Psoas muscle (tissue), 8 donors: Measurements from ENCODE around the gene XPOT. TPM values are rescaled to one million over a fixed set of nuclear protein-coding genes. Genes with fewer than 3 reads are reported as not detected.

Experiments
- ATAC-seq, 4 donors: fragments of 200-7000 bp; cut with Tn5 transposase; one replicate each; pipeline ENCODE4 v1.9.1; 2020; ENCODE audit warnings: moderate library complexity in 3 of 4, mild to moderate bottlenecking in 2 of 4
- DNase-seq, 2 donors: peaks; one replicate each; pipeline ENCODE4 v3.0.0-alpha.2; 2020
- H3K27ac ChIP-seq: fragments of 200-600 bp; one replicate; pipeline ENCODE4 v1.8.0; 2022
- H3K27me3 ChIP-seq, 3 donors: fragments of 200-600 bp in 1 of 3; one replicate each; pipeline versions ENCODE4 v1.6.1 to v1.8.0; 2013 to 2022; ENCODE audit warnings: low read length in 2 of 3, mild to moderate bottlenecking in 2 of 3, moderate library complexity in 1 of 3; ENCODE audit not compliant: insufficient read depth in 3 of 3
- H3K36me3 ChIP-seq, 2 donors: fragments of 200-600 bp in 1 of 2; one replicate each; pipeline versions ENCODE4 v1.6.1 to v1.8.0; 2013 to 2022; ENCODE audit warnings: low read depth in 1 of 2, mild to moderate bottlenecking in 1 of 2, moderate library complexity in 1 of 2; ENCODE audit not compliant: insufficient read depth in 1 of 2
- H3K4me1 ChIP-seq: fragments of 200-600 bp; one replicate; pipeline ENCODE4 v1.8.0; 2022
- H3K4me3 ChIP-seq: fragments of 200-600 bp; one replicate; pipeline ENCODE4 v1.8.0; 2022; ENCODE audit warnings: mild to moderate bottlenecking
- H3K9me3 ChIP-seq: fragments of 200-600 bp; one replicate; pipeline ENCODE4 v1.8.0; 2022
- WGBS, 3 donors: extraction: QIAGEN DNeasy Blood & Tissue Kit; methylation state at CpG; one replicate each; pipeline versions ENCODE4 v1.1.6 to v1.1.7; 2013; 5-methylcytosine and 5-hydroxymethylcytosine counted together
- intact Hi-C, 2 donors: fragments of 100-400 bp; cut with DNase I; formaldehyde crosslinking; loops; one replicate each; pipeline versions ENCODE4 v1.11.0 to v1.14.2; 2022
- polyA plus RNA-seq, 3 donors: library from polyadenylated mRNA; stranded (reverse); fragments of 200-250 nt; gene quantifications; one replicate each; pipeline ENCODE4 v1.2.3, GENCODE V29; 2013
- total RNA-seq, 4 donors: library from RNA; stranded (reverse); fragmentation: NEBNext Ultra II Directional in 2 of 4; extraction: Animal tissue kit (Norgen Biotek cat#: 25700) in 2 of 4; gene quantifications; one replicate each; pipeline versions ENCODE4 v1.2.1 to v1.2.4, GENCODE V29; 2021 to 2023
- TF ChIP-seq, protein P1 (sequence below): fragments of 200-600 bp; IDR thresholded peaks from one replicate; pipeline ENCODE4 v1.8.0; 2022; ENCODE audit warnings: antibody characterized with exemption
- donor health status: healthy with polysubstance abuse.
- donor health status: DM: no; HTN: no; CAD: no; lungs with moderate emphysema.
- donor health status: Bipolar disorder and iron deficiency.
- donor health status: healthy.
- donor health status: DM: yes; HTN: yes; CAD: no.
- donor health status: DM: no; HTN: no; CAD: no.
- donor health status: DM: no; HTN: no; CAD: no.
- donor health status: DM: yes; HTN: yes; CAD: no.

Gene XPOT
- total and polyA plus RNA-seq, 7 donors: 17.1 to 48.7 (median 35.1) TPM

DNA sequence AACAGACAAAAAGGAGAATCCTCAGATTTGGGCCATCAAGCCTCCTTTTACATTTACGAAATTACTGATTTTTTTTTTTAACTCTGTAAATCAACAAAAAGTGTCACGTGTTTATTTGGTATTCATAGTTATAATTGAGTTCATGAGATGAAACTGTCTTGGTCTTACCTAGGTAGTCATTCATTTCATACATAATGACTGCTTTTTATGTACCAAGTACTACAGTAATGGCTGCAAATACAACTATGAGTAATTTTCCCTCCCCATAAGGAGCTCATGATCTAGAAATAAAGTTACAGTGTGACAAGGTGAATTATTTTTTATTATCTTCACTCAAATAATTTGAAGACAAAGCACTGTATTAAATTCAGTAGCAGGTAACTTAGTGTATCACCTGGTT lies 41.3 kb downstream of the XPOT start:
- Histone ChIP-seq H3K4me1 (peaks cover under 1% of the 10 kb centered on the region), H3K9me3 (no peaks in the 10 kb centered on the region), H3K4me3 (no peak overlapping the region), H3K27ac (no peak overlapping the region), H3K27me3 (no peaks in the 10 kb centered on the region), H3K36me3 (peaks cover 11 to 95% of the 10 kb centered on the region in 2 donors)
- intact Hi-C loops: no loop called here
- 94 to 96% (median 96%) methylated on average over 2 of the region's 2 CpGs for WGBS, 3 donors
- no peak for DNase-seq
- no peak for ATAC-seq
- TF ChIP-seq, protein P1, sequence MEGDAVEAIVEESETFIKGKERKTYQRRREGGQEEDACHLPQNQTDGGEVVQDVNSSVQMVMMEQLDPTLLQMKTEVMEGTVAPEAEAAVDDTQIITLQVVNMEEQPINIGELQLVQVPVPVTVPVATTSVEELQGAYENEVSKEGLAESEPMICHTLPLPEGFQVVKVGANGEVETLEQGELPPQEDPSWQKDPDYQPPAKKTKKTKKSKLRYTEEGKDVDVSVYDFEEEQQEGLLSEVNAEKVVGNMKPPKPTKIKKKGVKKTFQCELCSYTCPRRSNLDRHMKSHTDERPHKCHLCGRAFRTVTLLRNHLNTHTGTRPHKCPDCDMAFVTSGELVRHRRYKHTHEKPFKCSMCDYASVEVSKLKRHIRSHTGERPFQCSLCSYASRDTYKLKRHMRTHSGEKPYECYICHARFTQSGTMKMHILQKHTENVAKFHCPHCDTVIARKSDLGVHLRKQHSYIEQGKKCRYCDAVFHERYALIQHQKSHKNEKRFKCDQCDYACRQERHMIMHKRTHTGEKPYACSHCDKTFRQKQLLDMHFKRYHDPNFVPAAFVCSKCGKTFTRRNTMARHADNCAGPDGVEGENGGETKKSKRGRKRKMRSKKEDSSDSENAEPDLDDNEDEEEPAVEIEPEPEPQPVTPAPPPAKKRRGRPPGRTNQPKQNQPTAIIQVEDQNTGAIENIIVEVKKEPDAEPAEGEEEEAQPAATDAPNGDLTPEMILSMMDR: no peak

DNA sequence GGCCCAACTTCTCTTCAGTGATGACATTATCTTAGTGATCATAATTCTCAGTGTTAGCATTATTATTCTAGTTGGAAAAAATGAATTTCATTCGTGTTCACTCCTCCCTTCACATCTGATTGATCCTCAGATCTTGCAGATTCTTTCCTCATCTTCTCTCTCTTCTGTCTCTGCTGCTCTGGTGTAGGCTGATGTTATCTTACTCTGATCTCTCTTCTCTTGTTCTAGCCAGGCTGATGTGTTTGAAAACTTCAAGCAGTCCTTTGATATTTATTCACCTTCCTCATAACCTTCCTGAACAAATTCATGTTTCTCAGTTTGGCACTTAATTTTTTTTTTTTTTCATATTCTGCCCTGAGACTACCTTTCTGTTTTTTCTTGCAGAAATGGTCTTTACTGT lies 42.1 kb downstream of the XPOT start:
- Histone ChIP-seq H3K9me3 (no peaks in the 10 kb centered on the region), H3K36me3 (peaks cover 11 to 87% of the 10 kb centered on the region in 2 donors), H3K4me3 (no peak overlapping the region), H3K27ac (no peak overlapping the region), H3K27me3 (no peaks in the 10 kb centered on the region), H3K4me1 (peaks cover 7% of the 10 kb centered on the region)
- TF ChIP-seq, protein P1: no peak
- no peak for ATAC-seq
- intact Hi-C loops: no loop called here
- 88 to 94% (median 89%) methylated on average over 1 of the region's 1 CpG for WGBS, 3 donors
- DNase-seq: no peak

DNA sequence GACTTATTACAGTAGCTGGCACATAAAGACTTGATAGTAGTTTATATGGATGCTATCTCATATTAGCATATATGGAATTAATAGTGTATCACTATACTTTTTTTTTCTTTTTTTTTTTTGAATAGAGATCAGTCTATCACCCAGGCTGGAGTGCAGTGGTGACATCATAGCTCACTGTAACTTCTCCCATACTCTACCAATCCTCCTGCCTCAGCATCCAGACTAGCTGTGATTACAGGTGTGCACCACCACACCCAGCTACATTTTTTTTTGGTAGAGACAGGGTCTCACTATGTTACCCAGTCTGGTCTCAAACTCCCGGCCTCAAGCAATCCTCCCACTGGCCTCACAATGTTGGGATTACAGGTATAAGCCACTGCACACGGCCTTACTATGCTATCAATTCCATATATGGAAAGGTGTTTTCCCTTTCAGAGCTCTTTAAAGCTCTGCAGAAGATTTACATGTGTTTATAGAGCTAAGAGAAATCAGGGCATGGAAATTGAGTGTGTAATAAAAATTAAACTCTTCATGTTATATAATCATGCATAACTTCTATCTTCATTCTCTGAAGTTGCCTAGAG lies 46.0 kb downstream of the XPOT start:
- H3K27me3 ChIP-seq: no peaks in the 10 kb centered on the region
- no peak for DNase-seq
- WGBS, 3 donors: 78 to 85% (median 83%) methylated on average over 2 of the region's 2 CpGs
- no peak overlapping the region for H3K4me3 ChIP-seq
- H3K36me3 ChIP-seq: peaks cover 6 to 48% of the 10 kb centered on the region in 2 donors
- H3K4me1 ChIP-seq: peaks cover 20% of the 10 kb centered on the region
- H3K9me3 ChIP-seq: no peaks in the 10 kb centered on the region
- H3K27ac ChIP-seq: peak overlapping the region; percentile 6
- intact Hi-C loops: loop anchor here (5.0 kb wide), 1 partner anchor 43 kb away; no protein-coding TSS in a partner anchor
- no peak for ATAC-seq
- TF ChIP-seq, protein P1: no peak

DNA sequence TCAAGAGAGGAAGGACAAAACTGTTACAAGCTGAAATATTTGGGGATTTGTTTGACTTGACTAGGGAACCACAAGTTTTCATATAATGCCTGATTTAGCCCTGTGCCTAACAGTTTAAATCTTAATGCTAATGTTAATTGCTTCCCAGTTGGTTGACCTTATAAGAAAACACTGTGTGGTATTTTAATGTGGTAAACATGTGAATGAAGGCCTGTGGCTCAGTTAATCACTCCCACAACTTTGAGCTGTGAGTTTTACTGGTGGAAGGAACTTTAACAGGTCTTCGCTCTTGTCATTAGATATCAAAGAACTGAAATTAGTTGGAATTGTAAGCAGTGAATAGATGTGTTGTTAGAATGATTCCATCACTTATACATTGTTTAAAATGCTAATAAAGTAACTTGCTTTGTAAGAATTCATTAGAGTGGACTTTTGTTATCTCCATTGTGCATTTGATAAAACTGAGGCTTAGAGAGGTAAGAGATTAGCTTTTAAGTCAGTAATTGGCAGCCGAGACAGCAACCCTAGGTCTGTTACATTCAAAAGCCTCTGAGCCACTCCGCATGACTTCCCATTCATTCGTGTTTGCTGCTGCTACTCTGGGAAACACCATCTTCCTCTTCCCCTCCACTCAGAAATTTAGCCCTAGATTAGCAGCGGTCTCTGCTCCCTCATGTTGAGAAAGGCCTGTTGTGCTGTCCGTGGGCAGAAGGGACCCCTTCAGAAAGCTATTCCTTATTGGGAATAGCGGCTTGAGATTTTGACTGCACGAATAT lies 46.7 kb downstream of the XPOT start:
- no peak for DNase-seq
- WGBS, 3 donors: 19% methylated on average over 8 of the region's 8 CpGs
- Histone ChIP-seq H3K36me3 (peaks cover 6 to 45% of the 10 kb centered on the region in 2 donors), H3K4me3 (peak overlapping the region; percentile 83), H3K27ac (peak overlapping the region; percentile 94), H3K4me1 (peaks cover 20% of the 10 kb centered on the region), H3K9me3 (no peaks in the 10 kb centered on the region), H3K27me3 (no peaks in the 10 kb centered on the region)
- intact Hi-C loops: loop anchor here (5.0 kb wide), 1 partner anchor 44 kb away; no protein-coding TSS in a partner anchor
- ATAC-seq: no peak
- TF ChIP-seq, protein P1: no peak
